HEK293 (cell line): ENCODE measurements around the gene SMARCB1.

Experiments used
- CTCF ChIA-PET: fragments of 350-600 bp; formaldehyde crosslinking; extraction: SDS; loops from one replicate; lab custom pipeline; 2021; ENCODE audit warnings: antibody characterized with exemption; lab: Yijun Ruan, JAX
- POLR2A ChIA-PET: fragments of 300-600 bp; formaldehyde crosslinking; extraction: SDS; loops from one replicate; lab custom pipeline; 2020; ENCODE audit warnings: antibody characterized with exemption, inconsistent platforms; lab: Yijun Ruan, JAX
- H3K27ac ChIP-seq: fragments of 200-500 bp; sonication (Bioruptor generic); 2 replicates; pipeline ENCODE4 v1.5.1; 2014; ENCODE audit warnings: low read depth, low read length, control low read depth, inconsistent platforms; ENCODE audit errors: extremely low read depth
- H3K36me3 ChIP-seq, 2 experiments: fragments of 200-500 bp in 1 of 2; sonication (Bioruptor generic) in 1 of 2; 1 replicate in 1 of 2; 2 replicates in 1 of 2; pipeline ENCODE4 v1.5.1; 2014 to 2017; ENCODE audit warnings: inconsistent platforms in 2 of 2, low read length in 2 of 2; ENCODE audit not compliant: control insufficient read depth in 2 of 2, insufficient read depth in 1 of 2
- H3K4me1 ChIP-seq: fragments of 200-500 bp; sonication (Bioruptor generic); 2 replicates; pipeline ENCODE4 v1.5.1; 2014; ENCODE audit warnings: mild to moderate bottlenecking, low read length, inconsistent platforms; ENCODE audit not compliant: control insufficient read depth, insufficient read depth
- H3K4me3 ChIP-seq: 2 replicates; pipeline ENCODE4 v1.5.1; 2011; ENCODE audit warnings: low read depth, mild to moderate bottlenecking, control low read depth, low read length, moderate library complexity
- H3K9me3 ChIP-seq: fragments of 200-500 bp; sonication (Bioruptor generic); 2 replicates; pipeline ENCODE4 v1.5.1; 2014; ENCODE audit warnings: low read depth, low read length, inconsistent platforms; ENCODE audit not compliant: control insufficient read depth, insufficient read depth
- GFI1B ChIP-seq: fragments of 450-650 bp; formaldehyde crosslinking; IDR thresholded peaks from 2 replicates; pipeline ENCODE4 v1.5.1; 2016; ENCODE audit warnings: missing biosample characterization, missing genetic modification characterization
- GLI4 ChIP-seq: fragments of 450-650 bp; formaldehyde crosslinking; IDR thresholded peaks from 2 replicates; pipeline ENCODE4 v1.5.1; 2016; ENCODE audit warnings: missing biosample characterization, missing genetic modification characterization
- GLIS1 ChIP-seq: fragments of 450-650 bp; formaldehyde crosslinking; IDR thresholded peaks from 2 replicates; pipeline ENCODE4 v1.5.1; 2016; ENCODE audit warnings: missing biosample characterization, missing genetic modification characterization
- KLF1 ChIP-seq: fragments of 450-650 bp; formaldehyde crosslinking; IDR thresholded peaks from 2 replicates; pipeline ENCODE4 v1.5.1; 2016; ENCODE audit warnings: missing biosample characterization, missing genetic modification characterization
- OSR2 ChIP-seq: fragments of 450-650 bp; formaldehyde crosslinking; IDR thresholded peaks from 2 replicates; pipeline ENCODE4 v1.5.1; 2016; ENCODE audit warnings: missing biosample characterization, missing genetic modification characterization
- PATZ1 ChIP-seq: fragments of 450-650 bp; formaldehyde crosslinking; IDR thresholded peaks from 2 replicates; pipeline ENCODE4 v1.5.1; 2016; ENCODE audit warnings: missing biosample characterization, missing genetic modification characterization
- TCF7L2 ChIP-seq: IDR thresholded peaks from 2 replicates; pipeline ENCODE4 v1.6.1; 2011; ENCODE audit warnings: low read depth, mild to moderate bottlenecking, inconsistent platforms, low read length, moderate library complexity, borderline replicate concordance
- ZFHX2 ChIP-seq: fragments of 450-650 bp; formaldehyde crosslinking; conservative IDR thresholded peaks from 2 replicates; pipeline ENCODE4 v1.5.1; 2016; ENCODE audit warnings: missing biosample characterization, missing genetic modification characterization
- ZFP3 ChIP-seq: fragments of 450-650 bp; formaldehyde crosslinking; IDR thresholded peaks from 2 replicates; pipeline ENCODE4 v1.5.1; 2016; ENCODE audit warnings: low read depth, missing biosample characterization, missing genetic modification characterization
- ZFP69B ChIP-seq: fragments of 450-650 bp; formaldehyde crosslinking; IDR thresholded peaks from 2 replicates; pipeline ENCODE4 v1.5.1; 2016; ENCODE audit warnings: missing biosample characterization, missing genetic modification characterization
- ZNF140 ChIP-seq: fragments of 450-650 bp; formaldehyde crosslinking; IDR thresholded peaks from 2 replicates; pipeline ENCODE4 v1.5.1; 2016; ENCODE audit warnings: missing biosample characterization, missing genetic modification characterization
- ZNF311 ChIP-seq: fragments of 450-650 bp; formaldehyde crosslinking; IDR thresholded peaks from 2 replicates; pipeline ENCODE4 v1.5.1; 2017; ENCODE audit warnings: missing biosample characterization, missing genetic modification characterization, borderline replicate concordance
- ZNF335 ChIP-seq: fragments of 450-650 bp; formaldehyde crosslinking; conservative IDR thresholded peaks from 2 replicates; pipeline ENCODE4 v1.5.1; 2016; ENCODE audit warnings: missing biosample characterization, missing genetic modification characterization
- ZNF398 ChIP-seq: fragments of 450-650 bp; formaldehyde crosslinking; IDR thresholded peaks from 2 replicates; pipeline ENCODE4 v1.5.1; 2017; ENCODE audit warnings: missing biosample characterization, missing genetic modification characterization
- ZNF510 ChIP-seq: fragments of 450-650 bp; formaldehyde crosslinking; IDR thresholded peaks from 2 replicates; pipeline ENCODE4 v1.5.1; 2018; ENCODE audit warnings: mild to moderate bottlenecking, missing genetic modification characterization, missing biosample characterization; ENCODE audit not compliant: insufficient replicate concordance
- ZNF596 ChIP-seq: fragments of 450-650 bp; IDR thresholded peaks from 2 replicates; pipeline ENCODE4 v1.5.0; 2018; ENCODE audit warnings: missing biosample characterization, mild to moderate bottlenecking, missing genetic modification characterization, moderate library complexity
- ZNF692 ChIP-seq: fragments of 450-650 bp; formaldehyde crosslinking; IDR thresholded peaks from 2 replicates; pipeline ENCODE4 v1.5.1; 2016; ENCODE audit warnings: missing biosample characterization, missing genetic modification characterization
- ZNF704 ChIP-seq: fragments of 450-650 bp; formaldehyde crosslinking; IDR thresholded peaks from 2 replicates; pipeline ENCODE4 v1.5.1; 2016; ENCODE audit warnings: missing biosample characterization, missing genetic modification characterization
- ZNF768 ChIP-seq: fragments of 450-650 bp; formaldehyde crosslinking; IDR thresholded peaks from 2 replicates; pipeline ENCODE4 v1.5.1; 2018; ENCODE audit warnings: missing biosample characterization, mild to moderate bottlenecking, missing genetic modification characterization
- ZSCAN30 ChIP-seq: fragments of 450-650 bp; IDR thresholded peaks from 2 replicates; pipeline ENCODE4 v1.5.1; 2018; ENCODE audit warnings: missing biosample characterization, mild to moderate bottlenecking, missing genetic modification characterization, moderate library complexity
- ZXDB ChIP-seq: fragments of 450-650 bp; formaldehyde crosslinking; IDR thresholded peaks from 2 replicates; pipeline ENCODE4 v1.5.1; 2016; ENCODE audit warnings: missing biosample characterization, missing genetic modification characterization

SMARCB1 gene

GRCh38 chr22:23780146-23780748, 6.5 kb upstream of the SMARCB1 start (continued):
- TF ChIP-seq ZNF510 (tag by site-specific recombination): no peak
- TF ChIP-seq ZSCAN30 (tag by site-specific recombination): no peak
- no peak for TF ChIP-seq PATZ1 (tag by site-specific recombination)
- TF ChIP-seq ZNF596 (tag by site-specific recombination): no peak
- TF ChIP-seq TCF7L2: no peak
- no peak for TF ChIP-seq ZNF768
- no peak for TF ChIP-seq ZNF140
- TF ChIP-seq ZNF311: no peak
- TF ChIP-seq GFI1B (tag by site-specific recombination): no peak
- TF ChIP-seq ZFP3 (tag by site-specific recombination): no peak
- TF ChIP-seq, all 188 proteins: peak for 0

- H3K27ac ChIP-seq: no peak overlapping the region
- CTCF ChIA-PET: interaction anchor here (1.6 kb wide), 1 partner anchor 8 kb away, joined by 4 read pairs; no protein-coding TSS in a partner anchor
- no peaks in the 10 kb centered on the region; the same call in 1 of the 2 replicates for H3K4me1 ChIP-seq
- H3K4me3 ChIP-seq: no peak overlapping the region
- H3K9me3 ChIP-seq: no peaks in the 10 kb centered on the region
- POLR2A ChIA-PET: interaction anchor here (0.7 kb wide), 1 partner anchor 114 kb away, joined by 3 read pairs; the partner anchor contains the start of gene MIF
- no peaks in the 10 kb centered on the region for H3K36me3 ChIP-seq
- TF ChIP-seq OSR2 (tag by site-specific recombination): no peak
These were observed 5.7 kb upstream of the SMARCB1 start for GRCh38 chr22:23781065-23781464.

- H3K27ac ChIP-seq: no peak overlapping the region
- H3K4me3 ChIP-seq: no peak overlapping the region
- POLR2A ChIA-PET: interaction anchor here (0.7 kb wide), 1 partner anchor 113 kb away, joined by 3 read pairs; the partner anchor contains the start of gene MIF
- no peaks in the 10 kb centered on the region; the same call in 1 of the 2 replicates for H3K4me1 ChIP-seq
- CTCF ChIA-PET: interaction anchor here (1.6 kb wide), 1 partner anchor 8 kb away, joined by 4 read pairs; no protein-coding TSS in a partner anchor
- no peaks in the 10 kb centered on the region for H3K9me3 ChIP-seq
- no peaks in the 10 kb centered on the region for H3K36me3 ChIP-seq
- TF ChIP-seq ZNF704 (tag by site-specific recombination): no peak
- TF ChIP-seq GLIS1 (tag by site-specific recombination): 0 out of 2 replicates have a peak, but pooled peaks have one; percentile 14
- peak; percentile 77 for TF ChIP-seq ZNF692 (tag by site-specific recombination)
- TF ChIP-seq ZNF398 (tag by site-specific recombination): peak; percentile 71
- TF ChIP-seq KLF1 (tag by site-specific recombination): peak; percentile 64
- peak; percentile 42 for TF ChIP-seq ZNF335
- TF ChIP-seq ZFHX2 (tag by site-specific recombination): 0 out of 2 replicates have a peak, but pooled peaks have one; percentile 9
- TF ChIP-seq PATZ1 (tag by site-specific recombination): 0 out of 2 replicates have a peak, but pooled peaks have one; percentile 7
- 0 out of 2 replicates have a peak, but pooled peaks have one; percentile 23 for TF ChIP-seq ZFP69B
- no peak for TF ChIP-seq GLI4 (tag by site-specific recombination)
- TF ChIP-seq ZXDB (tag by site-specific recombination): no peak
These were observed 5.1 kb upstream of the SMARCB1 start for GRCh38 chr22:23781511-23782183.
